GM18861 (cell line): Measurements from ENCODE around the gene SIPA1L3.

Source experiments
- ATAC-seq: cut with Tn5 transposase; IDR thresholded peaks from one replicate; pipeline ENCODE4 v1.9.1; 2021; ENCODE audit not compliant: unreplicated experiment

The SIPA1L3 gene

GRCh38 chr19:38180071-38180470 lies 273.1 kb downstream of the SIPA1L3 start:
- ATAC-seq, result no peak

DNA sequence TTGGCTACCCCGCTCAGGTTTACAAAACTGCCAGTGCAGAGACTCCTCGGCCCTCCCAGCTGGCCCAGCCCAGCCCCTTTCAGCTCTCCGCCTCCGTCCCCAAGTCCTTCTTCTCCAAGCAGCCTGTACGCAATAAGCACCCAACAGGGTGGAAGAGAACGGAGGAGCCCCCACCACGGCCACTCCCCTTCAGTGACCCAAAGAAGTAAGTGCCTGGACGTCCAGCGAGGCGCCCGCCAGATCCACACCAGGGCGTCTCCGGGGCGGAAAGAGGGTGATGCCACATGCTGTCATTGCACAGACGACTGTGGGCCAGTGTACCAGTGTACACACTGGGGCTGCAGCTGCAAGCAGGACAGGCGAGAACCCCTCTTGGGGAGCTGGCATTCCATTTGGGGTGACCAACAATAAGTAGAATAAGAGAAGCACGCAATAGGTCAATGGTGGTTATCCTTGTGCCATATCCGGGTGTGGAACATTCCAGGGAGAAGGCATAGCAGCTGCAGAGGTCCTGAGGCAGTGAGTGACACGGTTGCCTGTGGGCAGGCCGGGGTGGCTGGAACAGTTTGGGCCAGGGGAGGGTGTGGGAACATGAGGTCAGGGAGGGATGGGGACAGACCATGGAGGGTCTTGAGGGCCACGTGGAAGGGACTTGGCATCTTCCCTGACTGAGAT lies 275.7 kb downstream of the SIPA1L3 start:
- no peak for ATAC-seq

GRCh38 chr19:38183251-38183897 lies 276.4 kb downstream of the SIPA1L3 start:
- ATAC-seq, result no peak

- ATAC-seq, result no peak
These were observed 277.8 kb downstream of the SIPA1L3 start for GRCh38 chr19:38184815-38185214.

- no peak for ATAC-seq
These were observed 278.6 kb downstream of the SIPA1L3 start for GRCh38 chr19:38185562-38185961.

GRCh38 chr19:38190061-38190460 lies 283.1 kb downstream of the SIPA1L3 start:
- ATAC-seq, result no peak

DNA sequence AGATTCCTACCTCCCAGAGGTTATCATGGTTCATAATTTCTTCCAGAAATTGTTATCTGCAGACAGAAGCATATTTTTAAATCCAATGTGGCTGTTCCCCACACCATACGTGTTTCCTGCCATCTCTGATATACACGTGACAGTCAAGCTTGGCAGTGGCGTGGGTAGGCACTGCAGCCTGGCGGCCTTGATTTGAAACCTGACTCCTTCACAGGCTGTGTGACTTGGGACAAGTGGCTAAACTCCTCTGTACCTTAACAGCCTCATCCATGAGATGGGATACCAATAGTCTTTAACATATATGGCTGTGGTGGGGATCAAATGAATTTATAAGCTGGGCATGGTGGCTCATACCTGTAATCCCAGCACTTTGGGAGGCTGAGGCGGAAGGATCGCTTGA lies 283.8 kb downstream of the SIPA1L3 start:
- no peak for ATAC-seq

- no peak for ATAC-seq
These were observed 284.7 kb downstream of the SIPA1L3 start for GRCh38 chr19:38191747-38192146.

DNA sequence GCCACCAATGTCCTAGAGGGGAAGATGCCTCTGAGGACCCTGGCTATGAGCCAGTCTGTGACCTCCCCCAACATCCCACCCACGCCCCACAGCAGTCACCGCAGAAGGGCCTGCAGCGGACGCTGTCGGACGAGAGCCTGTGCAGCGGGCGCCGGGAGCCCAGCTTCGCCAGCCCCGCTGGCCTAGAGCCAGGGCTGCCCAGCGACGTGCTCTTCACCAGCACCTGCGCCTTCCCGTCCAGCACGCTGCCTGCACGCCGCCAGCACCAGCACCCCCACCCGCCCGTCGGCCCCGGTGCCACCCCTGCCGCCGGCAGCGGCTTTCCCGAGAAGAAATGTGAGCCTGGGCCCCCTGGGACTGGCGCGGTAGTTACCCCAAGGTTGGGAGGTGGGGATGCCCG lies 286.4 kb downstream of the SIPA1L3 start:
- no peak for ATAC-seq

GRCh38 chr19:38194061-38194701 lies 287.2 kb downstream of the SIPA1L3 start:
- no peak for ATAC-seq

DNA sequence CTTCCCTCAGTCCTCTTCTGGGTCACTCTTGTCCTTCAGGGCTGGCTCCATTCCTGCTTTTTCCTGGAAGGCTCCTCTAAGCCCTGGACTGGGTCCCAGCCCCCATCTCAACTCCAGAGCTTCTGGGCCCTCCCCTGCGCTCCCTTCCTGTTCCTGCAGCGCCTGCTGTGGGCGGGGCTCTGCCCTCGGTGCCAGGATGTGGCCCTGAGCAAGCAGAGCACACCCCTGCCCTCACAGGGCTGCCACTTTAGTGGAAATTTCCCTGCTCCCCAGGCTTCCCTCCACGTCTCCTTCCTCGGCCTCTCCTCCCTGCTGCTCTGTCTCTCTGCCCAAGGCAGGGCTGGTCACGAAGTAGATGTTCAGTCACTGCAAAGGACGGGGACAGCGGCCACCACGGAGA lies 288.2 kb downstream of the SIPA1L3 start:
- no peak for ATAC-seq

DNA sequence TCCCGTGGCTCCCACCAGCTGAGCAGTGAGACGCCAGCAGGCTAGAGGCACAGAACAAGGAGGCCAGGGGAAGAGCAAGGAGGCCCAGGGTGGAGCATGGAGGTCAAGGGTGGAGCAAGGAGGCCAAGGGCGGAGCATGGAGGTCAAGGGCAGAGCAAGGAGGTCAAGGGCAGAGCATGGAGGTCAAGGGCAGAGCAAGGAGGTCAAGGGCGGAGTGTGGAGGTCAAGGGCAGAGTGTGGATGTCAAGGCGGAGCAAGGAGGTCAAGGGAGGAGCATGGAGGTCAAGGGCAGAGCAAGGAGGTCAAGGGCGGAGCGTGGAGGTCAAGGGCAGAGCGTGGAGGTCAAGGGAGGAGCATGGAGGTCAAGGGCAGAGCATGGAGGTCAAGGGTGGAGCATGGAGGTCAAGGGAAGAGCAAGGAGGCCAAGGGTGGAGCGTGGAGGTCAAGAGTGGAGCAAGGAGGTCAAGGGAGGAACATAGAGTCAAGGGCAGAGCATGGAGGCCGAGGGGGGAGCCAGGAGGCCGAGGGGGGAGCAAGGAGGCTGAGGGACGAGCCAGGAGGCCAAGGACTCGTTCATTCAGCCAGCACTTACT lies 289.3 kb downstream of the SIPA1L3 start:
- no peak for ATAC-seq

GRCh38 chr19:38196948-38197656 lies 290.1 kb downstream of the SIPA1L3 start:
- ATAC-seq, result no peak

GRCh38 chr19:38197937-38198704 lies 291.1 kb downstream of the SIPA1L3 start:
- no peak for ATAC-seq

DNA sequence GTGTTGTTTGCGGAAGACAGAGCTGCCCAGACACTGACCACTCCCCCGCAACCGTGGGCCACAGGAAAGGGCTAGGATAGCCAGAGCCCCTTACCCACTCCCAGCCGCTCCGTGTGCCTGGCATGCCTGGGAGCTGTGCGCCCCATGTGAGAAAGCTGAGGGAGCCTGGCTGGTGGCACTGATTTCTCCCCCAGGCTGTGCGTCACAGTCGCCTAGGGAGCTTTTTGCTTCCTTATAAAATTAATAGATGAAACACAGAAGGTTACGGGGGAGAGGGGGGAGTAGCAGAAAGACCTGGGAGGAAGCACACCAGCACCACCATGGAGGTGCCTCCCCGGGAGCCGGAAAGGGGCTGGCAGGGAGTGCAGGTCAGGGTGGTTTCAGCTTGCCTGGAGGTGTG lies 292.3 kb downstream of the SIPA1L3 start:
- no peak for ATAC-seq

DNA sequence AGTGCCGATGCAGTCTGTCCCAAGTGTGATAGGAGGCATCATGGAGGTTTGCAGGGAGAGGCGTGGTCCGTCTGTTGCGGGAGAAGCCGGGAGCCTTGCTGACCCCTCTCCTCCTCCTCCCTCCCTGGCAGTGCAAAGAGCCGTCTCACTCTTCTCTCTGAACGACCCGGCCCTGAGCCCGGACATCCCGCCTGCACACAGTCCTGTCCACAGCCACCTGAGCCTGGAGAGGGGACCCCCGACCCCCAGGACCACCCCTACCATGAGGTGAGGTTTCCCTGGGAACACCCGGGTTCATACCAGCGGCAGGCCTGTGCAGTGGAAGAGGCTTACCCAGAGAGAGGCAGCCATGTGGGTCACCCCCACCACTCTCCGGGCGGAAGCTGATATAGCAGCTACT lies 294.7 kb downstream of the SIPA1L3 start:
- ATAC-seq, result no peak

GRCh38 chr19:38202504-38202903 lies 295.5 kb downstream of the SIPA1L3 start:
- ATAC-seq, result no peak

DNA sequence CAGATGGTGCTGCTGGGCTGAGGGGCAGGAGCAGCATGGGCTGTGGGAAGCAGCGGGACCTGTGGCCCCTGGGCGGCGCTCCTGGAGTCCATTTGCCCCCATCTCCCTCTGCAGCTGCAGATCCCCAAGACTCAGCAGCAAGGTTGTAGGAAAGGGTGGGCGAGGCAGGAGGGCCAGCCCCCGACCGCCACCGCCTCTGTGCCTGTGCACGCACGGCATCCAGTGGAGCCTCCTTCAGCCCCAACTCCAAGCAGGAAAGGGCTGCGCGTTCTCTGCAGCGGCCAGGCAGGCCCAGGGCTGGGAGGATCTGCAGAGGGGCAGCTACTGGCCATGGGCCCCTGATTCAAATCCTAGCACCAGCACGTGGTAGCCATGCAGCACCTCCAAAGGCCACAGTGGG lies 296.2 kb downstream of the SIPA1L3 start:
- ATAC-seq, result no peak

DNA sequence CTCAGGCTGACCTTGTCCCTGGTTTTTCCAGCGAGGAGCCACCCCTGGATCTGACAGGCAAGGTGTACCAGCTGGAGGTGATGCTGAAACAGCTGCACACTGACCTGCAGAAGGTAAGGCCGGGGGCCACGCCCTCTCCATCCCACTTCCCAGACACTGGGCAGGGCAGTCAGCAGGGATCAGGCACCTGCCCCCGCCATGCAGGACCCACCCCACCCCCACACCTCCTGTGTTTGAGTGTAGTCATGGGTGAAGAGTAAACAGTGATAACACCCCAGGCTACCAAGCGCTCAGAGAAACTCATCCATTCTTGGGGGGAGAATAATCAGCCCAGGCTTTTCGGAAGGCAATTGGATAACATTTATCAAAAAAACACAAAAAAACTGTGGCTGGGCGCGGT lies 297.1 kb downstream of the SIPA1L3 start:
- no peak for ATAC-seq

DNA sequence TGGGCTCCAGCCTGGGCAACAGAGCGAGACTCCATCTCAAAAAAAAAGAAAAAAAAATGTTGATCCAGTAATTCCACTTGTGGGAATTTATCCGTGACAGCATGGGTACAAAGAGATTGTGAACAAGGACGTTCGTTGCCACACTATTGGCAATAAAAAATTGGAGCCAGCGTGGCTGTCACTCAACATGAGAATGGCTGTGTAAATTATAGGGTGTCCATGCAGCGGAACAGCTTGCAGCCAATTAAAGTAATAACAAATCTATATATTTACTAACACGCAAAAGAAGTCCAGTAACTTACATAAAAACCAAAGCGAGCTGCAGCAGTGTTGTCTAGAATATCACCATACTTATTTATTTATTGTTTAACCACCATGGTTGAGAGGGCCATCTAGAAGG lies 297.7 kb downstream of the SIPA1L3 start:
- no peak for ATAC-seq
